Measurements from ENCODE around the gene CDK11B. TPM values are rescaled to one million over a fixed set of nuclear protein-coding genes. Genes with fewer than 3 reads are reported as not detected.

The CDK11B gene
- total RNA-seq, 1 donor = 5.8 TPM

DNA sequence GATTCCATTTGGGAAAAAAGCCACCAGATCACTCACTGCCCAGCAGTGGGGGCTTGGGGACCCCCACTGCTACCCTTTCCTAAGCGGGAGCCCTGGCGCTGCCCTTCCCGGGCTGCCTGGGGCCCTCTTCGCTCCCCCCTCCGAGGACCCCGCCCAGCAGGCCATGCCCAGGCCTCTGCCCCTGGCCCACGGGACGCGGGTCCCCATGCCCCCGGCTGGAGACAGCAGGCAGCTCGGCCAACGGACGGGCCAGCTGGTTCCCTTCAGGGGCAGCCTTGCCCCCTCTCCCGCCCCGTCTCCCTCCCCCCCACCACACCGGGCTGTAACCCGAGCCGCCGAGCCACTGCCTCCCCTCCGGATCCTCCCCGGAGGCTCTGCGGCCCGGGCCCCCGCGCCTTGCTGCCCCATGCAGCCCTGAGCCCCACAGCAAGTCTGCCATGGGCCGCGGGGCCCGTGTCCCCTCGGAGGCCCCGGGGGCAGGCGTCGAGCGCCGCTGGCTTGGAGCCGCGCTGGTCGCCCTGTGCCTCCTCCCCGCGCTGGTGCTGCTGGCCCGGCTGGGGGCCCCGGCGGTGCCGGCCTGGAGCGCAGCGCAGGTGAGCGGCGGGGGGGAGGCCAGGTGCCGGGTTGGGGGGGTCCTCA lies 26.9 kb downstream of the CDK11B start, which contains the start of gene MMP23B:
TSS of gene MMP23B (plus strand) at position 392 of the 639 bp plus-strand sequence. CDS start at position 438, 46 bp downstream.
- DNase-seq (ENCODE audit: insufficient read length, low spot score, missing footprints) = peak; percentile 97
- no peak within 1 kb of the TSS for H3K27ac ChIP-seq (ENCODE audit: low read depth, low read length)
- H4K20me1 ChIP-seq (ENCODE audit: insufficient read depth, low read length) = peaks cover 6% of the 10 kb centered on the region

DNA sequence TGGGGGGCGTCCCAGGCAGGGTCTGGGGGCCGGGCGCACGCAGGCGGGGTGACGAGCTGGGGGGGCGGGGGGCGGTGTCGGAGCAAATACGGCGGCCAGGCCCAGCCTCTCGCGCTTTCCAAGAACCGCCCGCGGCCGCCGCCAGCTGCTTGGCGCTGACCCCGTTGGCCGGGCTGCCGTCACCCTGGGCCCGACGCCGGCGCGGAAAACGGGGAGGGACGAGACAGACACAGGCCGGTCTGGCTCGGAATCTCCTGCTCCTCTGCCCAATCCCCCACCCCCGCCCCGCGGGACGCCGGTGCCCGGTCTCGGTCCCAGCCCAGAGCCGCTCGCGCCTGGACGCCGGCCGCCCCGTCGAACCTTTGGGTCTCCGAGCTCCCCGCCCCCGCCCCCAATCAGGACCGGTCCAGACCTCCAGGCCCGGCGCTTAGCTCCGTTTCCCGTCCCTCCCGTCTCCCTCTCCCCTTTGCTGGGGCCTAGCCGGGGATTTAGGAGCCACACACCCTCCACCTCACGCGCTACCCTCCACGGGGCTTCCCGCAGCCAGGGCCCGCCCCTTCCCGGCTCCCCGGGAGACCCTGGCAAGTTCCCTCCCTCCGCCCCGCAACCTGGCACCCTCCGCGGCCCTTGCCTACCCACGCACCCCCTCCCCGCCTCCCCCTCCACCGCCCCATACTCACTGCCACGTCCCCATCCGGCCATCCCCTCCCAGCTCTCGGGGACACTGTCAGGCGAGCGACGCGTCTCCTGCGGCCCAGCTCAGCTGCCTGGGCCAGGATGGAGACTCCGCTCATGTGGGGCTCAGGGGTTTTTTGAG lies 27.6 kb downstream of the CDK11B start:
- TF ChIP-seq, protein P1, sequence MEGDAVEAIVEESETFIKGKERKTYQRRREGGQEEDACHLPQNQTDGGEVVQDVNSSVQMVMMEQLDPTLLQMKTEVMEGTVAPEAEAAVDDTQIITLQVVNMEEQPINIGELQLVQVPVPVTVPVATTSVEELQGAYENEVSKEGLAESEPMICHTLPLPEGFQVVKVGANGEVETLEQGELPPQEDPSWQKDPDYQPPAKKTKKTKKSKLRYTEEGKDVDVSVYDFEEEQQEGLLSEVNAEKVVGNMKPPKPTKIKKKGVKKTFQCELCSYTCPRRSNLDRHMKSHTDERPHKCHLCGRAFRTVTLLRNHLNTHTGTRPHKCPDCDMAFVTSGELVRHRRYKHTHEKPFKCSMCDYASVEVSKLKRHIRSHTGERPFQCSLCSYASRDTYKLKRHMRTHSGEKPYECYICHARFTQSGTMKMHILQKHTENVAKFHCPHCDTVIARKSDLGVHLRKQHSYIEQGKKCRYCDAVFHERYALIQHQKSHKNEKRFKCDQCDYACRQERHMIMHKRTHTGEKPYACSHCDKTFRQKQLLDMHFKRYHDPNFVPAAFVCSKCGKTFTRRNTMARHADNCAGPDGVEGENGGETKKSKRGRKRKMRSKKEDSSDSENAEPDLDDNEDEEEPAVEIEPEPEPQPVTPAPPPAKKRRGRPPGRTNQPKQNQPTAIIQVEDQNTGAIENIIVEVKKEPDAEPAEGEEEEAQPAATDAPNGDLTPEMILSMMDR (IDR thresholded peaks at IDR 0.05; ENCODE audit: extremely low read depth, low read depth, low read length) = no peak
- H3K79me2 ChIP-seq (ENCODE audit: insufficient read depth, low read length) = no peaks in the 10 kb centered on the region
- peaks cover 6% of the 10 kb centered on the region for H4K20me1 ChIP-seq (ENCODE audit: insufficient read depth, low read length)
- no peaks in the 10 kb centered on the region for H3K36me3 ChIP-seq (ENCODE audit: insufficient read depth, low read length)
- no peaks in the 10 kb centered on the region for H3K4me1 ChIP-seq (ENCODE audit: insufficient read depth, low read length)
- no peak overlapping the region for H3K27ac ChIP-seq (ENCODE audit: low read depth, low read length)
- H3K4me3 ChIP-seq (ENCODE audit: insufficient read depth, low read length) = no peak overlapping the region
- no peaks in the 10 kb centered on the region for H3K9me3 ChIP-seq (ENCODE audit: low read depth, low read length)
- peaks cover 8% of the 10 kb centered on the region for H3K27me3 ChIP-seq (ENCODE audit: insufficient read depth, low read length)
- DNase-seq (ENCODE audit: insufficient read length, low spot score, missing footprints) = peak; percentile 98
- H3K4me2 ChIP-seq (ENCODE audit: insufficient read depth, low read length) = no peak overlapping the region
- no peak overlapping the region for H2AFZ ChIP-seq (ENCODE audit: low read length)

More for the DNA sequence above, 26.9 kb downstream of the CDK11B start, which contains the start of gene MMP23B:
- H3K4me2 ChIP-seq (ENCODE audit: insufficient read depth, low read length) = no peak within 1 kb of the TSS
- no peaks in the 10 kb centered on the region for H3K9me3 ChIP-seq (ENCODE audit: low read depth, low read length)
- no peaks in the 10 kb centered on the region for H3K79me2 ChIP-seq (ENCODE audit: insufficient read depth, low read length)
- H3K4me3 ChIP-seq (ENCODE audit: insufficient read depth, low read length) = no peak within 1 kb of the TSS
- TF ChIP-seq, protein P1 (IDR thresholded peaks at IDR 0.05; ENCODE audit: extremely low read depth, low read depth, low read length) = no peak
- H3K36me3 ChIP-seq (ENCODE audit: insufficient read depth, low read length) = peaks cover 4% of the 10 kb centered on the region
- no peaks in the 10 kb centered on the region for H3K4me1 ChIP-seq (ENCODE audit: insufficient read depth, low read length)
- no peak within 1 kb of the TSS for H2AFZ ChIP-seq (ENCODE audit: low read length)
- peaks cover 8% of the 10 kb centered on the region for H3K27me3 ChIP-seq (ENCODE audit: insufficient read depth, low read length)

DNA sequence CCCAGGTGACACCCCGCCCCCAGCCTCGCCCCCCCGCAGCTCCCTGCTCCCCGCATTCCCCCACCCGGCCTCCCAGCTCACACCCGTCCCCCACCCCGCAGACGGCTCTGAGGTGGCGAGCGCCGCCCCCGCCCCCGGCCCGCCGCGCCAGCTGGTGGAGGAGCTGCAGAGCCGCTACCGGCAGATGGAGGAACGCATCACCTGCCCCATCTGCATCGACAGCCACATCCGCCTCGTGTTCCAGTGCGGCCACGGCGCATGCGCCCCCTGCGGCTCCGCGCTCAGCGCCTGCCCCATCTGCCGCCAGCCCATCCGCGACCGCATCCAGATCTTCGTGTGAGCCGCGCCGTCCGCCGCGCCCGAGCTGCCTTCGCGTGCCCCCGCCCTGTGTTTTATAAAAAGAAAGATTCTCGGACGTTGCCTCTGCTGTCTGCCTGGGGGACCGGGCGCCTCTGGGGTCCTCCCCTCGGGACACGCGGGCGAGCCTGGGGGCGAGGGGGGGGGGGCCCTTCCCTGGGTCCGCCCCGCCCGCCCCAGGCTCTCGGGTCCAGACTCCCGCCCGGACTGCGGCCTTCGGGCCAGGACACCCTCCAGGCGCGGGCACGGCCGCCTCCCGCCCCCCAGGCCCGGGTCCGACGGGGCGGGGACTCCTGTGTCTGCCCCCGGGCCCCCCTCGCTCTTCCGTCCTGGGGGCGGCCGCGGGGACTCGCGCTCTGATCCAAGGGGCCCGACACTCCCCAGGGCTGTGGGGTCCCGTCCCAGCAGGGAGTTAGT lies 28.4 kb downstream of the CDK11B start:
- peak; percentile 94 for DNase-seq (ENCODE audit: insufficient read length, low spot score, missing footprints)
- H3K79me2 ChIP-seq (ENCODE audit: insufficient read depth, low read length) = no peaks in the 10 kb centered on the region
- TF ChIP-seq, protein P1 (IDR thresholded peaks at IDR 0.05; ENCODE audit: extremely low read depth, low read depth, low read length) = no peak
- no peaks in the 10 kb centered on the region for H3K9me3 ChIP-seq (ENCODE audit: low read depth, low read length)
- no peaks in the 10 kb centered on the region for H3K36me3 ChIP-seq (ENCODE audit: insufficient read depth, low read length)
- no peaks in the 10 kb centered on the region for H3K4me1 ChIP-seq (ENCODE audit: insufficient read depth, low read length)
- H3K27ac ChIP-seq (ENCODE audit: low read depth, low read length) = no peak overlapping the region
- H3K4me3 ChIP-seq (ENCODE audit: insufficient read depth, low read length) = no peak overlapping the region
- no peak overlapping the region for H3K4me2 ChIP-seq (ENCODE audit: insufficient read depth, low read length)
- H4K20me1 ChIP-seq (ENCODE audit: insufficient read depth, low read length) = peaks cover 6% of the 10 kb centered on the region
- H2AFZ ChIP-seq (ENCODE audit: low read length) = no peak overlapping the region
- H3K27me3 ChIP-seq (ENCODE audit: insufficient read depth, low read length) = peaks cover 8% of the 10 kb centered on the region

Data from osteoblast (primary cell).